Glomerular visceral epithelial cell (primary cell): ENCODE measurements around the gene FAM53C.

Source experiments
- DNase-seq: peaks from one replicate; pipeline ENCODE4 v3.0.0-alpha.2; 2016; ENCODE audit errors: extremely low spot score

FAM53C gene

GRCh38 chr5:138391859-138392386, 53.9 kb downstream of the FAM53C start:
- DNase-seq, result no peak
